GM10266 (cell line): ENCODE results near the gene STARD4.

Experiments
- DNase-seq: peaks from one replicate; pipeline ENCODE4 v3.0.0; 2012; ENCODE audit errors: extremely low spot score
- TF ChIP-seq, protein P1 (sequence below): IDR thresholded peaks from 2 replicates; pipeline ENCODE4 v1.5.1; 2012; ENCODE audit warnings: mild to moderate bottlenecking, low read depth; ENCODE audit not compliant: control insufficient read depth, insufficient read depth; ENCODE audit errors: missing control alignments

Gene STARD4

DNA sequence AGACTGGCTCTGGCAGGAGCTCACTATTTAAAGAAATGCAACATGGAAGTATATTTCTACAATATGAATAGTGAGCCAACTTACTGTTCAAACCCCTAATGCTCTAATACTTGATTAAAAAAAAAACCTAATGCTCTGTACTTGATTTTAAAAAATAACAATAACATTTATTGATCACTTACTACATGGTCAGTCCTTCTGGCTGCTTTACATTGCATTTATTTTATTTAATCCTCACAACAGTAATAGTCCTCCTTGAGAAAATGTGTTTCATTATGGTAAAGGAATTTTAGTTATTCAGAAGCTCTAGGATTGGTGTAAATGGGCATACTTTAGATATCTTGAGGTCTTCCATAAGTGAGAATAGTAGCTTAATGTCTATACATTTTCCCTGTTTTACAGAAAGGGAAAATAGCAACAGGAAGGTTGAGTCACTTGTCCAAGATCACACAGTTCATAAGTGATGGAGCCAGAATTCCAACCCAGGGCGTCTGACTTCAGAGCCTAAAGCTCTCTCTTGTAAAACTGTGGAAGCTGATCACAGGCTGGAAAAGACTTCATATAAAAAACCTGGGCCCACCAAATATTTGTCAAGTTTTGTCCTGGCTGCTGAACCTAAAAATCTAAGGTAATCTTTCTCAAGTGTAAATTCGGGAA is 1.0 kb downstream of the STARD4 start:
- TF ChIP-seq, protein P1, sequence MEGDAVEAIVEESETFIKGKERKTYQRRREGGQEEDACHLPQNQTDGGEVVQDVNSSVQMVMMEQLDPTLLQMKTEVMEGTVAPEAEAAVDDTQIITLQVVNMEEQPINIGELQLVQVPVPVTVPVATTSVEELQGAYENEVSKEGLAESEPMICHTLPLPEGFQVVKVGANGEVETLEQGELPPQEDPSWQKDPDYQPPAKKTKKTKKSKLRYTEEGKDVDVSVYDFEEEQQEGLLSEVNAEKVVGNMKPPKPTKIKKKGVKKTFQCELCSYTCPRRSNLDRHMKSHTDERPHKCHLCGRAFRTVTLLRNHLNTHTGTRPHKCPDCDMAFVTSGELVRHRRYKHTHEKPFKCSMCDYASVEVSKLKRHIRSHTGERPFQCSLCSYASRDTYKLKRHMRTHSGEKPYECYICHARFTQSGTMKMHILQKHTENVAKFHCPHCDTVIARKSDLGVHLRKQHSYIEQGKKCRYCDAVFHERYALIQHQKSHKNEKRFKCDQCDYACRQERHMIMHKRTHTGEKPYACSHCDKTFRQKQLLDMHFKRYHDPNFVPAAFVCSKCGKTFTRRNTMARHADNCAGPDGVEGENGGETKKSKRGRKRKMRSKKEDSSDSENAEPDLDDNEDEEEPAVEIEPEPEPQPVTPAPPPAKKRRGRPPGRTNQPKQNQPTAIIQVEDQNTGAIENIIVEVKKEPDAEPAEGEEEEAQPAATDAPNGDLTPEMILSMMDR: no peak
- no peak for DNase-seq

DNA sequence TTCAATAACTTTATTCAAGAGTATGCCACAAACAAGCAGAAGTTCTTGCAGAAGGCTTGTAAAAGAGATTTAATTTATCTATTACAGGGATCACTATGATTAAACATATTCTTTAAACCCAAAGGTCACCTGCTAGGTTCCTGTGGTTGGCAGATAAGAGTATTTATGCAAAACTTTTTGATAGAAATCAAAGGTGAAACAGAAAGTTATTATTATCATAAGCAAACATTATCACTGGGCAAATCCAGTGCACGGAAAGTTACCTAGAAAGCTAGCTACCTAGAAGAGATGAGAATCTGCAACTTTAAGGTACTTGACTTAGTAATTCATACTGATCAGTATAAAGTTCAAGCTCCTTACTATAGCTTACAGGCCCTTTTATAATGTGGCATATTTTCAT is 3.2 kb downstream of the STARD4 start:
- TF ChIP-seq, protein P1: no peak
- DNase-seq: no peak

GRCh38 chr5:111507276-111507675 is 5.1 kb downstream of the STARD4 start:
- no peak for DNase-seq

DNA sequence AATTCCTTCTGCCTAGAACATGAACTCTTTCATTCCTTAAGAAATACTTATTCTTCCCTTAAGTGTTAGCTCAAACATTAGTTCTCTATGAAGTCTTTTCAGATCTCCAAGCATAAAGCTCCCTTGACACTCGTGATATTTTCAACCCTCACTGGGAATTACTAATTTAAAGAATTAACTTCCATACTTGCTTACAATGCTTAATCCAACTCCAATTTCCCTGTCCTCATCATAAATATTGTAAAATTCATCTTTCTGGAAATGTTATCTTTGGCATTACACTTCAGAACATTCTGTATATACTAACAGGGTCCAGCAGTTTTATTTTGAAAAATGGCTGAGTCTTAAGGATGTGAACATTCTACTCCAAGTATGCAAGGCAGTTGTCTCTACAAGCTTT is 7.2 kb downstream of the STARD4 start:
- no peak for DNase-seq
- TF ChIP-seq, protein P1: no peak

More at GRCh38 chr5:111507276-111507675, 5.1 kb downstream of the STARD4 start:
- TF ChIP-seq, protein P1: no peak

DNA sequence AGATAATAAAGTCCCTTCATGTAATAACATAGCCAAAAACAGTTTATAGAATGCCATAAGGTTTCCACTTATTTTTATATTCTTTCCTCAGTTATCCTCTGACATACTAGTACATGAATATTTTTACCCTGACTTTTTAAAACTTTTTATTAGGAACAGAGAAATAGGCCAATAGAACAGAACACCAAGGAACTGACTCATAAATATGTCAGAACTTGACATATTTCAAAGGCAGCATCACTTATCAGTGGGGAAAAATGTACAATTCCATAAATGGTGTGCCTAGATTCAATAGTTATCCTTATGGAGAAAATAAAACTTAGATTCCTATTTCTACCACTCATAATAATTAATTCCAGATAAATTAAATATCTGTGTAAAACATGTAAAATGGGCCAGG is 9.4 kb downstream of the STARD4 start:
- TF ChIP-seq, protein P1: no peak
- DNase-seq: no peak

DNA sequence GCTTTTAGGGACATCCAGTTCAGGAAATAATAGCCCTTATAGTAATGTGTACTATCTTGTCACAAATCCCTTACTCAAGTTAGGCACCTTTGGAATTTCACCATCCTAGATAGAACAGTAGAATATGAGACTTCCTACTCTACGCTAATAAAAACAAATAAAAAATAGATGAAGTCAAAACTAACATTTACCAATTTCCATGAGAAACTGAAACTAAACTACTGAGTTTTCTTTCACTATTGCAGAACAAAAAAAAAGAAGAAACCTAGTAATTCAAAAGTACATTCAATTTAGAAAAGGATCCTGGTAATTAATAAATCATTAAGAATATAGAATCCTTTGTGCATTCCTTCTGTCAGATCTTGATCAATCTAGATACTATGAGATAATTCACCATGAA is 14.0 kb downstream of the STARD4 start:
- no peak for DNase-seq
- TF ChIP-seq, protein P1: no peak

- DNase-seq: no peak
- TF ChIP-seq, protein P1: no peak
Measured at GRCh38 chr5:111495159-111495558, 17.2 kb downstream of the STARD4 start.
